T-helper 2 cell (primary cell): Measurements from ENCODE around the gene BAHD1.

ENCODE experiments used
- DNase-seq, 5 experiments: peaks; one replicate each; pipeline versions ENCODE4 v3.0.0 to v3.0.0-alpha.2; 2012 to 2022

BAHD1 gene

GRCh38 chr15:40424483-40425115, 16.2 kb upstream of the BAHD1 start:
- no peak for DNase-seq

- DNase-seq: no peak
Observed at GRCh38 chr15:40425681-40426080, 15.1 kb upstream of the BAHD1 start.

- no peak for DNase-seq
Observed at GRCh38 chr15:40427188-40427587, 13.6 kb upstream of the BAHD1 start.

GRCh38 chr15:40428185-40428584, 12.6 kb upstream of the BAHD1 start:
- DNase-seq: no peak

- no peak for DNase-seq
Observed at GRCh38 chr15:40429068-40429710, 11.6 kb upstream of the BAHD1 start.

GRCh38 chr15:40430271-40430805, 10.4 kb upstream of the BAHD1 start:
- no peak for DNase-seq

- DNase-seq: no peak
Observed at GRCh38 chr15:40435023-40435709, 5.6 kb upstream of the BAHD1 start.

- no peak for DNase-seq
Observed at GRCh38 chr15:40435710-40436089, 5.1 kb upstream of the BAHD1 start.

GRCh38 chr15:40436116-40436891, 4.4 kb upstream of the BAHD1 start:
- no peak for DNase-seq

- DNase-seq: no peak
Observed at GRCh38 chr15:40436892-40437751, 3.6 kb upstream of the BAHD1 start.

GRCh38 chr15:40437752-40438687, 2.7 kb upstream of the BAHD1 start:
- DNase-seq: no peak

- no peak for DNase-seq
Observed at GRCh38 chr15:40438712-40439111, 2.0 kb upstream of the BAHD1 start.

- no peak for DNase-seq
Observed at GRCh38 chr15:40439461-40439959, 1.2 kb upstream of the BAHD1 start.

- no peak for DNase-seq
Observed at GRCh38 chr15:40439960-40440742, 602 bp upstream of the BAHD1 start.

GRCh38 chr15:40441565-40442531, 1.1 kb downstream of the BAHD1 start:
- no peak for DNase-seq

- DNase-seq: no peak
Observed at GRCh38 chr15:40443255-40443654, 2.5 kb downstream of the BAHD1 start.

- no peak for DNase-seq
Observed at GRCh38 chr15:40443846-40444245, 3.1 kb downstream of the BAHD1 start.

GRCh38 chr15:40444736-40445135, 4.0 kb downstream of the BAHD1 start:
- DNase-seq: no peak
